ENCODE results near the gene N4BP2L1.
A peak's percentile ranks its signal among the peaks of the same experiment; 100 is the strongest.

The N4BP2L1 gene

DNA sequence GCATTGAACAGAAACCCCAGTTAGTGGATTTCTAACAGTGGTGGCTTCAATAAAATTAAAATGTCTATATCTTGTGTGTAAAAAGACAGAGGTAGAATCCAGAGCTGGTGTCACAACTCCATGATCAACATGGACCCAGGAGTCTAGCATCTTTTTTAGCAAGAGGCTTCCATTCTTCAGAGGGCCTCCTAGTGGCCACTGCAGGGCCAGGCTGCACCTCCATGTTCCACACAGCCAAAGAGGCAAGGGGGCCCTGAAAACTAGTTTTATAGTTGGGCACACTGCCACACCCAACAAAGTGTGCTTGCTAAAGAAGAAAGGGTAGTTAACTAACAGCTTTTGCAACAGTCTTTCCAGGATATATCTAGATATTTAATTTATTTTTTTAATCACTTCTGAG is 12.9 kb downstream of the N4BP2L1 start:
- in situ Hi-C loops (cut with MboI; ENCODE audit: low sequenced_read_pairs, unreplicated experiment): no loop called here
- TF ChIP-seq, protein P1, sequence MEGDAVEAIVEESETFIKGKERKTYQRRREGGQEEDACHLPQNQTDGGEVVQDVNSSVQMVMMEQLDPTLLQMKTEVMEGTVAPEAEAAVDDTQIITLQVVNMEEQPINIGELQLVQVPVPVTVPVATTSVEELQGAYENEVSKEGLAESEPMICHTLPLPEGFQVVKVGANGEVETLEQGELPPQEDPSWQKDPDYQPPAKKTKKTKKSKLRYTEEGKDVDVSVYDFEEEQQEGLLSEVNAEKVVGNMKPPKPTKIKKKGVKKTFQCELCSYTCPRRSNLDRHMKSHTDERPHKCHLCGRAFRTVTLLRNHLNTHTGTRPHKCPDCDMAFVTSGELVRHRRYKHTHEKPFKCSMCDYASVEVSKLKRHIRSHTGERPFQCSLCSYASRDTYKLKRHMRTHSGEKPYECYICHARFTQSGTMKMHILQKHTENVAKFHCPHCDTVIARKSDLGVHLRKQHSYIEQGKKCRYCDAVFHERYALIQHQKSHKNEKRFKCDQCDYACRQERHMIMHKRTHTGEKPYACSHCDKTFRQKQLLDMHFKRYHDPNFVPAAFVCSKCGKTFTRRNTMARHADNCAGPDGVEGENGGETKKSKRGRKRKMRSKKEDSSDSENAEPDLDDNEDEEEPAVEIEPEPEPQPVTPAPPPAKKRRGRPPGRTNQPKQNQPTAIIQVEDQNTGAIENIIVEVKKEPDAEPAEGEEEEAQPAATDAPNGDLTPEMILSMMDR (IDR thresholded peaks at IDR 0.05; ENCODE audit: borderline replicate concordance, control extremely low read depth, extremely low read depth, insufficient read depth, missing control alignments): peak; percentile 16
- DNase-seq (ENCODE audit: low spot score): no peak

- DNase-seq (ENCODE audit: low spot score): no peak
- in situ Hi-C loops (cut with MboI; ENCODE audit: low sequenced_read_pairs, unreplicated experiment): no loop called here
- TF ChIP-seq, protein P1 (IDR thresholded peaks at IDR 0.05; ENCODE audit: borderline replicate concordance, control extremely low read depth, extremely low read depth, insufficient read depth, missing control alignments): no peak
Observed at GRCh38 chr13:32414580-32414979, 13.3 kb downstream of the N4BP2L1 start.

DNA sequence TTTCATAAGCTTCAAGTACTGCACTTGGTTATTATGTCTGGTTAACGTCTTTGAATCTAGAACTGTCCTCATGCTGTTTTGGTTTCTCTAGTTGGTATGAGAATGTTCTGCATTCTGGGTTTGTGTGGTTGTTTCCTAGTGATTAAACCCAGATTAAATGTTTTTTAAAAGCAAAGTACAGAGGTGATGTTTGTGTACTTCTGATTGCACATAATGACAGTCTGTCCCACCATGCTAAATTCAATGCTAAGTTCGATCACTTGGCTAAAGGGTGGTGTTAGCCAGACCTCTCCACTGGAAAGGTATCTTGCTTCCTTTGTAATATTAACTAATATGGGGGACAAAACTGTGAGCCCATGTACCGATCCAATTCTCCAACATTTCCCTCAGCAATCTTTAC is 14.6 kb downstream of the N4BP2L1 start:
- in situ Hi-C loops (cut with MboI; ENCODE audit: low sequenced_read_pairs, unreplicated experiment): no loop called here
- TF ChIP-seq, protein P1 (IDR thresholded peaks at IDR 0.05; ENCODE audit: borderline replicate concordance, control extremely low read depth, extremely low read depth, insufficient read depth, missing control alignments): no peak

DNA sequence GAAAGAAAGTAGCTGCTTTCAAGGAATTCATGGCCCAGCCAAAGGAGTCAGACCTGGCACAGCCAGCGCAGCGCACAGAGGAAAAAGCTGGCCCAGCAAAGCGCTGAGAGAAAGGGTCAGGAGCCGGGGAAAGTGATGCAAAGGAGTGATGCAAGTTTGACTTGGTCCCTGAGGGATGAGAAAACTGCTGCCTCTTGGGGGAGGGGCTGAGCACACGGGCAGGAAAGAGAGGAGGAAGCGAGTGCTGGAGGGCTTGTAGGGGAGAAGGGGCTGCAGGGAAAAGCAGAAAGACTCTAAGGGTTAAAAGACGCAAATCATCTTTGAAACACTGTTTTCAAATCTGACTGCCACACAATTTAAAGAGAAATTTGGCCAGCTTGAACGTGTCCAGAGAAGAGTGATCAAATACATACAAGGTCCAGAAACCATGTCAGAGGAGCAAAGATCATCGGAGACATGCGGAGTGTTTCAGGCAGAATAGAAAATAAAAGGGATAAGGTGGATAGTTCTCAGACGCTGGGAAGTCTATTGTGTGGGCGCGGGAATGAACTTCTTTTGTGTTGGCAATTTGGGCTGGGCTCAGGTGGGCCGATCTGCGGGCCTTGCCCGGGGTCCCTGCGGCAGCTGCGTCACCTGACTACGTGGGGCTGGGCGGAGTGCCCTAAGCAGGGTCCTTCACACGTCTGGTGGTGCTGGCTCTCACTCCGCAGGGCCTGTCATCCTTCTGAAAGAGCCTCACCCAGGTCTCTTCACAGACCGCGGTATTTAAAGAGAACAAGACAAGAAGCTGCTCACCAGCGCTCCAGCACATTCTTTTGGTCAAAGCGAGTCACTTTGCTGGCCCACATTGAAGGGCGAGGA is 18.1 kb downstream of the N4BP2L1 start:
- no peak for DNase-seq (ENCODE audit: low spot score)
- TF ChIP-seq, protein P1 (IDR thresholded peaks at IDR 0.05; ENCODE audit: borderline replicate concordance, control extremely low read depth, extremely low read depth, insufficient read depth, missing control alignments): no peak
- in situ Hi-C loops (cut with MboI; ENCODE audit: low sequenced_read_pairs, unreplicated experiment): no loop called here

More for the DNA sequence above, 14.6 kb downstream of the N4BP2L1 start:
- DNase-seq (ENCODE audit: low spot score): no peak

- DNase-seq (ENCODE audit: low spot score): no peak
- in situ Hi-C loops (cut with MboI; ENCODE audit: low sequenced_read_pairs, unreplicated experiment): no loop called here
- TF ChIP-seq, protein P1 (IDR thresholded peaks at IDR 0.05; ENCODE audit: borderline replicate concordance, control extremely low read depth, extremely low read depth, insufficient read depth, missing control alignments): no peak
Observed at GRCh38 chr13:32409001-32409313, 19.0 kb downstream of the N4BP2L1 start.

DNA sequence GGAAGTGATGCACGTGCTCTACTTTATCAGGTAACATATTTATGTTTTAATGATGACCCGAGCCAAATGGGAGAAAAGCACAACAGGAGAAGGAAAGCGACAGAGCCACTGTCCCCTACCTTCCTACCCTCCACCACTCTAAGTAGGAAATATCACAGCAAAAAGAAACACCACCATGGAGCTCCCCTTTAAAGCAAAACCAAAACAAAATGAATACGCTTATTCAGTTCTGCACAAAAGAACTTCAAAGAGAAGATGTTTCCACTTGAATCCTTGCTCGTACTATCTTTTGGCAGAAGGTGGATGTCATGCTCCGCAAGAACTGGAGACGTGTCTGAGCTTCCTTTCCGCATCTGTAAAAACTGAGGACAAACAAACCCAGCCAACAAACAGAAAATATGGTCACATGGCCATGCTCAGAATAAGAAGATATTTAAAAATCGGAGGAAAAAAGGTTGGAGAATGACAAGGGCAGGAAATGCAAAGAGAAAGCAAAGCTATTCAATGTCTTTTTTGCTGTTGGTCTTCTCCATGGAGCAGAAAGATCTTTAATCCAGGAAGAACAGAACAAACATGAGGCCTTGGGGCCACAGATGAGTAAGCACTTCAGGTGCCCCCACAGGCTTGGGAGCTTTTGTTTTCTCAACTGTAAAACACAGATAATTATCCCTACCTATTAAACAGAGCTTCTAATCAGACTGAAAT is 19.5 kb downstream of the N4BP2L1 start:
- in situ Hi-C loops (cut with MboI; ENCODE audit: low sequenced_read_pairs, unreplicated experiment): no loop called here
- TF ChIP-seq, protein P1 (IDR thresholded peaks at IDR 0.05; ENCODE audit: borderline replicate concordance, control extremely low read depth, extremely low read depth, insufficient read depth, missing control alignments): no peak
- no peak for DNase-seq (ENCODE audit: low spot score)

Measured in GM13976 (cell line).